CD4-positive, alpha-beta T cell treated with Interleukin-6 at 100 ng/mL for 8 hours (primary cell): ENCODE measurements around the gene ZNF154.
"Not testable (repeated sequence)": the region's sequence is repeated elsewhere in the genome, so short reads cannot be mapped to it uniquely, and the experiment has no call there.

Experiments used
- DNase-seq: peaks from one replicate; pipeline ENCODE4 v3.0.0-alpha.2; 2020; ENCODE audit warnings: mixed read lengths, low spot score

The ZNF154 gene

GRCh38 chr19:57708641-57709361, at the start of gene ZNF154:
ZNF154 (minus strand) TSS chr19:57709204; CDS start chr19:57708971, 233 bp downstream.
- peak; percentile 31 for DNase-seq

GRCh38 chr19:57757941-57758340, 48.9 kb upstream of the ZNF154 start:
- DNase-seq, result no peak

- no peak for DNase-seq
Measured at GRCh38 chr19:57755031-57755430, 46.0 kb upstream of the ZNF154 start.

- no peak for DNase-seq
Measured at GRCh38 chr19:57754091-57754673, 45.2 kb upstream of the ZNF154 start.

- no peak for DNase-seq
Measured at GRCh38 chr19:57748029-57748428, 39.0 kb upstream of the ZNF154 start.

- DNase-seq, result no peak
Measured at GRCh38 chr19:57747472-57747807, 38.4 kb upstream of the ZNF154 start.

- peak; percentile 85 for DNase-seq
Measured at GRCh38 chr19:57746580-57747471, 37.8 kb upstream of the ZNF154 start, which contains the start of gene ZNF776. ZNF776 (plus strand) TSS chr19:57746815; CDS start chr19:57747059, 244 bp downstream.

- not testable (repeated sequence) for DNase-seq
Measured at GRCh38 chr19:57738770-57739169, 29.8 kb upstream of the ZNF154 start.

GRCh38 chr19:57738320-57738719, 29.3 kb upstream of the ZNF154 start:
- not testable (repeated sequence) for DNase-seq

GRCh38 chr19:57720878-57721277, 11.9 kb upstream of the ZNF154 start:
- DNase-seq, result no peak

- no peak for DNase-seq
Measured at GRCh38 chr19:57719901-57720519, 11.0 kb upstream of the ZNF154 start.

GRCh38 chr19:57719424-57719823, 10.4 kb upstream of the ZNF154 start:
- DNase-seq, result no peak

- DNase-seq, result no peak
Measured at GRCh38 chr19:57712222-57712621, 3.2 kb upstream of the ZNF154 start.

GRCh38 chr19:57709616-57710015, 612 bp upstream of the ZNF154 start:
- no peak for DNase-seq

- no peak for DNase-seq
Measured at GRCh38 chr19:57706346-57706745, 2.7 kb downstream of the ZNF154 start.

- DNase-seq, result no peak
Measured at GRCh38 chr19:57701625-57702024, 7.4 kb downstream of the ZNF154 start.

- no peak for DNase-seq
Measured at GRCh38 chr19:57689750-57690149, 19.3 kb downstream of the ZNF154 start.

- no peak for DNase-seq
Measured at GRCh38 chr19:57688011-57688763, 20.8 kb downstream of the ZNF154 start.

GRCh38 chr19:57687363-57688010, 21.5 kb downstream of the ZNF154 start:
- DNase-seq, result no peak

- no peak for DNase-seq
Measured at GRCh38 chr19:57686727-57687126, 22.3 kb downstream of the ZNF154 start.

- DNase-seq, result no peak
Measured at GRCh38 chr19:57682226-57682766, 26.7 kb downstream of the ZNF154 start.
